ENCODE data around the gene IL7R.

IL7R gene, protein sequence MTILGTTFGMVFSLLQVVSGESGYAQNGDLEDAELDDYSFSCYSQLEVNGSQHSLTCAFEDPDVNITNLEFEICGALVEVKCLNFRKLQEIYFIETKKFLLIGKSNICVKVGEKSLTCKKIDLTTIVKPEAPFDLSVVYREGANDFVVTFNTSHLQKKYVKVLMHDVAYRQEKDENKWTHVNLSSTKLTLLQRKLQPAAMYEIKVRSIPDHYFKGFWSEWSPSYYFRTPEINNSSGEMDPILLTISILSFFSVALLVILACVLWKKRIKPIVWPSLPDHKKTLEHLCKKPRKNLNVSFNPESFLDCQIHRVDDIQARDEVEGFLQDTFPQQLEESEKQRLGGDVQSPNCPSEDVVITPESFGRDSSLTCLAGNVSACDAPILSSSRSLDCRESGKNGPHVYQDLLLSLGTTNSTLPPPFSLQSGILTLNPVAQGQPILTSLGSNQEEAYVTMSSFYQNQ

DNA sequence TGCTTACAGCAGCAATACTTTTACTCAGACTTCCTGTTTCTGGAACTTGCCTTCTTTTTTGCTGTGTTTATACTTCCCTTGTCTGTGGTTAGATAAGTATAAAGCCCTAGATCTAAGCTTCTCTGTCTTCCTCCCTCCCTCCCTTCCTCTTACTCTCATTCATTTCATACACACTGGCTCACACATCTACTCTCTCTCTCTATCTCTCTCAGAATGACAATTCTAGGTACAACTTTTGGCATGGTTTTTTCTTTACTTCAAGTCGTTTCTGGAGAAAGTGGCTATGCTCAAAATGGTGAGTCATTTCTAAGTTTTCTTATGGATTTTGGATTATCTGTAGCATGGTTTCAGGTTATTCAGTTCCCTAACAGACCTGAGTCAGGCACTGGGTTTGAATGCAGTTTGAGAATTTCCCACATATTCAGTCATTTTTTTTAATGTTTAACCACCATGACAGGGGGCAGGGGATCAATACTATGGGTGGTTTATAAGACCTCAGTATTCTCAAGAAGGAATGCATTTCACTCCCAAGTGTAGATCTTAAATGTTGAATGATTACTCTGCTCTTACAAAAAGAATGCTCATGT is at the start of gene IL7R:
IL7R (plus strand) TSS at position 127 of the 587 bp plus-strand sequence; CDS start at position 214, 87 bp downstream.
- no peak for DNase-seq

DNA sequence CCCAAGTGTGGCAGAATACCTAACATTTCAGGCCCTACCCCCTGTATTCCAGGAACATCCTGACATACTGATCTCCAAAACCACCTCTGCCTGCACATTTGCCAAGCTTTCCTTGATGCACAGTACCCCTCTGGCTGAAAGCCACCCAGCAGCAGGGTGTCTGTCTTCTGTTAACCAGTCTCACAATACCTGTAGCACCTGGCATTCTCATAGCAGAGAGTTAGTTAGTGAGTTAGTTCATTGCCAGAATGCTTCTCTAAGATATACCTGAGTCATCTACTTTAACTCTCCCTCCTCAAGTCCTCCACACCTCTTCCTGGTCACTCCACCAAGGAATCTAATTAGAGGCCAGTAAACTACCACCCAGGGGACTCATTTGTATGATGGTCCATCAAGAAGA is 46.1 kb upstream of the IL7R start:
- DNase-seq, result no peak

DNA sequence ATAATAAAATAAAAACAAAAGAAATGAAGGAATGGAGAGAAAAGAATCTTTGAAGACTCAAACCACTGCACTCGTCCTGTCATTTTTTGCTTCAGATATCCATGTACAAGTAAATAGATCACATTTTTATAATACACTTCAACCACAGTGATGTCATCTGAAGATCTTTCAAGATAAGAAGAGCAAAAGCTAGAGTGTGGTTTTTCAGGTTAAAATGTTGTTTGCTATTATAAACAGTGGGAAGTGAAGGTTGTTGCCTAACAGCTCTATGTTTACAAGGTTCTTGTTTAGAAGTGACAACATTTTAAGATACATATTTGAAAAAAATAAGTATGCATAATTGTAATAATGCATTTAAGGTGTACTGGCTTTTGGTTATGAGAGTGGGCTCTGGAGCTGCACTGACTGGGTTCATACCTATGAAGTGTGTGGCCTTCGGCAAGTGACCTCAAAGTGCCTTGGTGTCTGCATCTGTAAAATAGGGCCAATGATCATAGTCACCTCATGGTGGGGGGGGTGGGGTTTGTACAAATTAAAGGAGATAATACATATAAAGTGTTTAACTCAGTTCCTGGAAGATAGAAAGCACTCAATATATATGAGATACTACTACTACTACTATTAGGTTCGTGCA is 45.5 kb upstream of the IL7R start:
- no peak for DNase-seq

DNA sequence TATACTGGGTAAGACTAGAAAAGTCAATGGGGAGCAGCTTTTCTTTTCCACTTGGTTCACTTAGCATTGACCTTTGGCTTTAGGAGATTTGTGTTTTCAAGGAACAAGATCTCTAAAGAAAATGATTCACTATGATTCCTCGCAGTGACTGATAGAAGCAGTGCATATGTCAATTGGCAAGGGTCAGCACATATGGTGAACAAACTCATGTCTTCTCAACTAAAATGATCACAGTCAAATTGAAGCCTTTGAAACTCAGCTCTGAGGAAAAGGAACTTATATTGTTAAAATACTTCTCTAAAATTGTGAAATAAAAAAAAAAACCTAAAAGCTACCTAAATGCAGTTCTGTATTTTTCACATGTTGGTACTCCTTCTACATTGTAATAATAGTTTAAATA is 43.2 kb upstream of the IL7R start:
- DNase-seq, result no peak

DNA sequence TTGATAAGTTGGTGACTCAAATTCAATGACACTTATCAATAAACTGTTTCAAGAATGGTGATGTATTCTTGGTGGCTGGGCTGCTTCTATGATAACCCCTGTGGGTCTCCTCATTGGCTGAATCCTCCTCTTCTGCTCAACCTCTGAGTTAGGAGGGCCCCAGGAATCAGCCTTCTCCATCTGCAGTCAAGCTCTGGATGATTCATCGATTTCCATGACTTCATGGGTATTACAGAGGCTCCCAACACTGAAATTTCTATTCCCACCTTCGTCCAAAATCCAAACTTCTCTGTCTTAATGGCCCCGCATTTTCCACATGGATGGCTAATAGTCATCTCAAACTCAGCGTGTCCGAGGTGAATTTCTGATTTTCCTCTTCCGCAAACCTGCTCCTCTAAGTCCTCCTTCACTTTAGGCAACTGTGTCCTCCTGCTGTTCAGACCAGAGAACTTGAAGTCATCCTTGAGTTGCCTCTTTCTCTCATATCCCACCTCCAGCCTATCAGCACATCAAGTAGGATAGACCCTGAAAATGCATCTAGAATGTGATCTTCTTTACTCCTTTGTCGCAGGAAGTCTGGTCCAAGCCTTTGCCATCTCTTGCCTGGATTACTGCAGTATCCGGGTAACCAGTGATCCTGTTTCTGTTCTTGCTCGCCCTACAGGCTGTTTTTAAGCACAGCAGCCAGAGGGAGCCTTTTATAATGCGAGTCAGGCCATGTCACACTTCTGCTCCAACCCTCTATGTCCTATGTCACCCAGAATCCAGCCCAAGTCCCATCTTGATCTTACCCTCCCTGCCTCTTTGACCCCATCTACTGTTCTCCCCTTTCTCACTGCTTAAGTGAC is 41.4 kb upstream of the IL7R start:
- no peak for DNase-seq

DNA sequence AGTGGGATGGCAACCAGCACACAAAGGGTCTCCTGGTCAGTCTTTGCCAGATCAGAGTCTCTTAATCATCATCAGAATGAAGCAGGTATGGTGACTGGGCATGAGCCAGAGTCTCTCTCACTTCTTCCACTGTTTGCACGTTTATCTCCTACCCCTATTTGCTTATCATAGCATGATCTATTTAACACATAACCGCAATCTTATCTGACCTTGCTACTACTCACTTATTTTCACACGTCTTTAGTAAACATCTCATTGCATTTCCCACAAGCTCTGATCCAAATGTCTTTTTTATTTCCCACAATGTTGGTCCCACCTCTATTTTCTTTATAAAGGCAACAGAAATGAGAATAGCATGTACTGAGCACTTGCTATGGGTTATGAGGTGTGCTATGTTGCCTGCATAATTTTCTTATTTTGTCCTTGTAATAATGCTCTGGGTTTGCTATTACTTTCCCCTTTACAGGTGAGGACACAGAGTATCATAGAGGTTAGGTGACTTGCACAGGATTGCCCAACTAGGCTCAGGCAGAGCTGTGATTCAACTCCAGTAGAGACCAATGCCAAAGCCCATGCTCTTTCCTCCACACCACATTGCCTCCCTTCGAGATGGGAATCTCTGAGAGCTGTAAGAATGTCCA is 39.7 kb upstream of the IL7R start:
- DNase-seq, result no peak

DNA sequence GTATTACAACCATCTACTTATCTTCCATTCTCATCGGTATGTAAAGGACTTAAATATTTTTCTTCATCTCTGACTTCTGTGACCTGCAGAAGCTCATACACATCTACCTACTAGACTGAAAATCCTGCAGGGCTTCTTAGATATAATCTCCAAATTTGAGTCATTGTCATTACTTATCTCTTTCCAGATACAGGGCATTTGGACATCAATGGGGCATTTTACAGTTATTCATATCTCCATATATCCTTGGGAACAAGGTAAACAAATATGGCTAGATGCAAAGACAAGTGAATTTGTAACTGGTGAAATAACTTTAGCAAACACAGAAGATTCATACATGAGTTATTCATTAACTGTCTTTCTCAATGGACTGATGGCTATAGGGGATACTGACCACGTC is 37.7 kb upstream of the IL7R start:
- no peak for DNase-seq

DNA sequence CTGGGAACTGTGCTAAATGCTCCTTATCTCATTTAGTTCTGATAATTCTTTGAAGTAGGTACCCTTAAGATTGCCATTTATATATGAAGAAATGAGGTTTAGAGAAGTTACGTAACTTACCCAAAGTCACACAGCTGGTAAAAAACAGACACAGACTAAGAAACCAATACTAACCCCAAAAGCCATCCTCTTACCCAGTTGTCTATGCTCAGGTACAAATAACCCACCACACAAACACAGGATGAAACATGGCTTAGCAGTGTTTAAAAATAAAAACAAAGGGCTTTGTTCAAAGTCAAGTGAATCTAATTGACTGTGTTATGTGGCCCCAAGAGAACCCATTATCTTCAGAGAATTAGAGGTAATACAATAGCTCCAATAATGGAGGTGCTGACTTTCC is 37.0 kb upstream of the IL7R start:
- DNase-seq, result no peak

DNA sequence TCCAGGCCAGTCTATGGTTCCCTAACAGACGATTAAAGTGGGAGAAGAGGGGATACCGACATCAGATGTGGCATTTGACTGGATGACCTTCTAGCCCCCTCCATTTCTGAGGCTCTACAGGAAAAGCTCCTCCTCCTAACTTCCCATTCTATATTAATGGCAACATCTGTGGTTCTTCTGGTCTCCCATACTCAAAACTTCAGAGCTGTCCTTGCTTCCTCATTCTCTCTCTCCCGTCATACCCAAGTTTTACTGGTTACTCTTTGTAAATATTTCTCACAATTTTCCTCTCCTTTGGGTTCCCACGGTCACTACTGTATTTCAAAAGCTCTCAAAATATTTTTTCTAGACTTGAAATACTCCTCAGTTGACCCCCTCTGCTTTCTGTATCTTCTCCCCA is 36.0 kb upstream of the IL7R start:
- DNase-seq, result no peak

DNA sequence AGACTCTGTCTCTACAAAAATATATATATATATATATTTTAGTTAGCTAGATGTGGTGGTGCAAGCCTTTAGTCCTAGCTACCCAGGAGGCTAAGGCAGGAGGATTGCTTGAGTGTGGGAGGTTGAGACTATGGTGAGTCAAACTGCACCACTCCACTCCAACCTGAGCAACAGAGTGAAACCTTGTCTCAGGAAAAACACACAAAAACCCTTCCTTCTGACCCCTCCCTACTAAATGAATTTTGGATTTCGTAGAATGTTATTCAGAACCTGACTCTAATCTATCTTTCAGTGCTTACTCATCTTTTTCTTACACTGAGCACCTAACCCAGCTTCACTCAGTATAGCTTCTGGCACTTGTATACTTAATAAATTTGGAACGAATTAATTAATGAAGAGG is 35.2 kb upstream of the IL7R start:
- no peak for DNase-seq

DNA sequence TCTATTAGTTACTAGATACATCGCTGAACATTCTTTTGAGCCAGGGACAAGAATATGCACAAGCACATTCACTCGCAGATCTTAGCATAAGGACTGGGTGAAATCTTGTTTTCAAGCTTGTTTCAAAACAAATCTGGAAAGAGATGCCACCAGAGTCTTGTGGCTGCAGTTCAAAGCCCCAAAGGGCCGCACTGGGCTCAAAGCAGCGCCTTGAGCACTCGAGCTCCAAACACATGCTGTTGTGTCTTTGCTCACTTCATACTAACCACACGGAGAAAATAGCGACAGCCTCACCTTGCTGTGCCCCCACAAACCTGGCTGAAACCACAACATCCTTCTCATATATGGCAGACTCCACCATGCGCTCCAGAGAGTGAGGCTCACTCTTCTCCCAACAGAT is 34.2 kb upstream of the IL7R start:
- no peak for DNase-seq

DNA sequence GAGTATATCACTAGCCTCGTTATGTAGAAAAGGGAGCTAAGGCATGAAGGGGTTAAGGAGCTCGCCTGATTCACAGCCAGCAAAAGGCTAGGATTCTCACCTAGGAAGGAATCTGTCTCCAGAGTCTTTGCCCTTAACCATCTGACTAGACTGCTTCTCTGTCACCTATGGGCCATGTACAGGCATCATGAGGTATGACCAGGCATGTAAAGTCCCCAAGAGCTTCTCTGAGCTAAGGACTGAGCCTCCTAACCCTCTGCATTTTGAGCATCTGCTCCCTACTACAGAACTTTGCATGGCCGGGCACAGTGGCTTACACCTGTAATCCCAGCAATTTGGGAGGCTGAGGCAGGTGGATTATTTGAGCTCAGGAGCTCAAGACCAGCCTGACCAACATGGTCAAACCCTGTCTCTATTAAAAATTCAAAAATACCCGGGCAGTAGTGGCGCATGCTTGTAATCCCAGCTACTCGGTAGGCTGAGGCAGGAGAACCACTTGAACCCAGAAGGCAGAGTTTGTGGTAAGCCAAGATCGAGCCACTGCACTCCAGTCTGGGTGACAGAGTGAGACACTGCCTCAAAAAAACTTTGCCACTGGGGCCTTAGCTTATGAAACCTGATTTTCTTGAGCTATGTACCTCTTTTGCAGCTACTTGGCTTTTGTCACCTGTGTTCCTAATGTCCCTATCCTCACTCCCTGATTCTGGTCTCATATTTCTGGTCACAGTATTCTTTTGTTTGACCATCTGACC is 33.2 kb upstream of the IL7R start:
- no peak for DNase-seq

DNA sequence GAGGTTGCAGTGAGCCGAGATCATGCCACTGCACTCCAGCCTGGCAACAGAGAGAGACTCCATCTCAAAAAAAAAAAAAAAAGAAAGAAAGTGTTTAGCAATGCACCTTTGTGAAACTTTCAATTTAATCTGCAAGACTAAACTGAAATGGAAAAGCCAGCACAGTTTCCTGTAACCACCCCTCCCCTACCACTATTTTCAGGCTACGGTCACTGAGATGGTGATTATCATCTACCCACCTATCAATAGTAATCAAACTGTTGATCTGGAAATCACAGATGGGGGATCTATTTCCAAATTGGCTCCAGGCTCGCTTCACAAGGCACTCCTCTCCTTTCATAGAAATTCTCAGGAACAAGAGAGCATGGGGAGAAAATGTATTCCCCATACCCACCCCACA is 30.6 kb upstream of the IL7R start:
- DNase-seq, result no peak

DNA sequence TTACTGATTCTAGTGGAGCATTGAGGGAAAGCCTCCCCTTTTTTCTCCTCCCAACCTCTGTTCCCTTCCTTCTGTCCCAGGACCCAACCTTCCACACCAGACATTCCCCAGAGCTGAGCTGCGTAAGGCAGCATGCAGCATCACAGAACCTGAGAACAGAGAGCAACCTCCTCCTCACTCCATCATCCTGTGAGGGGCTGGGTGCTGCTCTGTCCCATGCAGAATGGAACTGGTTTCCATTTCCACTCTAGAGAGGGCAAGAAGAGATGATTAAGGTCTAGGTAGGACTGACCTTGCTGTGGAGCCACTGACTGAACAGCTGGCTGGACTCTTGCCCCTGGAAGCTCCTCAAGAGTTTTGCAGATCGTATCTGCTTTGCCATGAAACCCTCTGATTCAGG is 30.1 kb upstream of the IL7R start:
- no peak for DNase-seq

DNA sequence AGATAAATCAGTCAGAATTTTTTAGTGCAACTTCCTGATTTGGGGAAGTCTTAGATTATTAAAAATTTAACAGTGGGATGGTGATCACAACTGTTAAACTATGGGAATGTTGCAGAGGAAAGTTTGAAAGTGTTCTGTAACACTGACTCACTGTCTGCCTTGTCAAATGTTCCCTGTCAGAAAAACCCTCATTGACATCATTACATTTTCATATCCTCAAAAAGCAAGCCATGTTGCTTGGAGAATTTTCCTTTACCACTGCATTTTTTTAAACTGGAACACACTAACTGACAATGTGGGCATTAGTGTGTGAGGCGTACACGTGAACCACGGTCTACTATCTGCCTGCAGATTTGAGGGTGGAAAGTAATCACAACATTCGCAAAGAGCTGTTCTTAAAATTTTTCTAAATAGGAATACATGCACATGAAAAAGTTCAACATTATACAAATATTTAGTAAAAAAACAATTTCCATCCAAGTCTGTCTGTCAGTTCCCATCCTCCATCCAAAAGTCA is 28.6 kb upstream of the IL7R start:
- no peak for DNase-seq

DNA sequence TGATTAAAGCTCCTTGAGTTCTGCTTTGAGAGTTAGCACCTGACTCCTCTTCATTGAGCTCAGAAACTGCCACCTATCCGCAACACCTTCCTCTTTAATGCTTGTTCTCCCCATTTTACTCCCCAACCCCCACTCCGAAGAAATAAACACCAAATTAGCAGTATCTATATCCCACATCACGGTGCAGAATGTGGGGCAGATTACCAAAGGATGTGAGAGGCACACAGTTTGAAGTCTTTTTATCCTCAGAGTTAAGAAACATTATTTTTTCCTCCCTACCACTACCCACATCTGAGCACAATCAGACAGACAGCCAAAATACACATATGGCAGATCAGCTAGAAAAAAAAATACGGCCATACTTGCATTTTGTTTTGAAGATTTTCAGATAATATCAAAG is 26.1 kb upstream of the IL7R start:
- DNase-seq, result no peak

DNA sequence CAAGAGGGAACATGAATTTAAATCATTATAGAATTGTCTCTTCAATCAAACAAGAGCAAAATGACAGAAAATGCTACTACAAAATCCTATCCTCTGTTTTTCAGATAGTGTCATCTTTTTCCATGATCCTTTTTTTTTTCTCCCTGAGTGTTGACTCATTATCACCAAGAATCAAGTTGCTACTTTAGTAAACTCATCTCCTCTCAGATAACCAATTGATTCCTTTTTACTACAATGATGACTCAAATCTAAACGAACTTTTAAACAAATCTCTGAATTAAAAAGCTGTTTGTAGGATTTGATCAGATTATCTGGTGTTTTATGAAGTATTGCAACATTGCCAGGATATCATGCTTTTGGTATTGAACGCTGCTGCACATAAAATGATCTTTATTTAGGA is 23.9 kb upstream of the IL7R start:
- no peak for DNase-seq

DNA sequence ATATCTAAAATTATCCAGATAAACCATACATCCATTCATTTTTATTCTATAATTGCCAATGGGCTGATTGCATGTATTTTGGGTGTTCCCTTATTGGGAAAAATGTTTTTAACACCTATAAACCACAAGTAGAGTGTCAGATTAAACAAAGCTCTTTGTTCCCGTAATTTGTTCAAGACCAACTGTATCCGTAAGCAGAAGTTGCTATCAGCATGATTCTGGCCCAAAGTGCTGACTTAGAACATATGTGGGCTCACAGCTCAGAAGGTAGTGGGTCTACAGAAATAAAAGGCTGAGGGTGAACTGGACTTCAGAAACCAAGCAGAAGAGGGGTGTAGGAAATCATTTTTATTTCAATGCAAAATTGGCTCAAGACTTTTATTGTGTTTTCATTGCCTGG is 23.5 kb upstream of the IL7R start:
- DNase-seq, result no peak

DNA sequence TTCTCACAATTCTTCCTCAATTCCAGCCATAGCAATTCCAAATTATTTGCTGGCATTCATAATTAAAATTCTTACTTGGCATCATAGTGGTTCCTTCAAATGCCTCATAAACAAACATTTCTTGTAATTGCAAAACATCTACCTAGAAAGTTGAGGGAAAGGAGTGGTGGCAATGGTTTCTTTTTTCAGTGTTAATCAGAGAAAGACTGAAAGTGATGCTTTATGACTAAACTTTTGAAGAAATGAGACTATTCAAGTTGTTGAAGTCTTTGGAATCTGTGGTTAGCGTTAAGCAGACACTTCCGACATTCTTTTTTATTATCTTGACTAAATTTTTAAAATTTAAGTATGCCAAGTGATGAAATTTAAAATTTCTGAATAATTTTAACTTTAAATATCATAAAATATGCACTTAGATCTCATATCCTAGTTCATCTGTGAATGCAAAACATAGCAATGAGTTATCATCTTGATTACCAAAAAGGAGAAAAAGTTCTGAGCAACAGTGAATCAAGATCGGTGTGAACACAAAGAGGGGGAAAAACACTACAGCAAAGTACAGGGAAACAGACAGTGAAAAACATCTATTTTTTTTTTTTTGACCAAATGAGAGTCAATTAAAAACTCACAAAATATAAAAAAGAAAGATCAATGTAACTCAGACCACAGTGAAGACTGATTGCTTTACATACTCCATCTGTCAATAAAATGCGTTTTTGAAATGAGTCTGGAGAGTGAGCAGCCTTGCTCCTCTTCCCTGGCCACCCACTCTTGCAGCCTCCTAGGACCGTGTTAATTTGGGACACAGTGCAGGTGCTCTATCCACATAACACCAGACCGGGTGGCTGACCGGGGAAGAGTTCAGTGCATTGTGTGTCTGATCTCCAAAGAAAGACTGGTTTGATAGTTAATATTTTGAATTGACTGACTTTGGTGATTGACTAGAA is 20.6 kb upstream of the IL7R start:
- DNase-seq, result no peak

DNA sequence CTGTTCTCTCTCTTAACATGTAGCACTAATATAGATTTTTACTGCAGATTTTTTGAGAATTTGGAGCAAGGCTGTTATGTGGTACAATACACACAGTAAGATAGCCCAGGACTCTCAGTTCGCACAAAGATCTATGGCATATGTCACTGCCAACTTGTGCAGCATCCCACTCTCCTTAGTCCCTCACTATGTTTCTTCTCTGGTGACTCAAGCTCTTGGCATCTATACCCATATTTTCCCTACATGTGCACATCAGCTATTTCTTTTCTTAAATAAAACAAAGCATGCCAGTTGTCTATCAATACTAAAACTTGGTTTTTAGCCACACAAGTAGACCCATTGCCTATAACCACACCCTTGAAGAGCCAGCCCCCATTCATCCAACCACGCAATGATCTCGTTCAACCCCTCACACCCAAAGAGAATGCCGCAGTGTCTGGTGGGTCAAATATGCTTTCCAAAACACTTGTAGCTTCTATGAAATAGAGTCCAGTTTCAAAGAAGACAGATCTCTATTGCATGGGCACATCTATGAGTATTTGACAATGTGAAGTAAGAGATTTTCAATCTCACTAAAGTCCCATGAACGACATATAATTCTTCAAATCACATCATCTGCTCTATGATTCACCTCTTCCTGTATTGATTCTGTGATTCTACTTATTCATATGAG is 18.2 kb upstream of the IL7R start:
- no peak for DNase-seq
